Ectodermal cell (in vitro differentiated cells): ENCODE results near the gene UBE2J2. TPM values are rescaled to one million over a fixed set of nuclear protein-coding genes. Genes with fewer than 3 reads are reported as not detected.

Experiments
- H3K27ac ChIP-seq: 2 replicates; pipeline ENCODE4 v1.7.0; 2013; ENCODE audit warnings: mild to moderate bottlenecking, low read depth, low read length; ENCODE audit not compliant: insufficient read depth, poor library complexity, severe bottlenecking
- H3K27me3 ChIP-seq: 2 replicates; pipeline ENCODE4 v1.7.0; 2013; ENCODE audit warnings: mild to moderate bottlenecking, low read length; ENCODE audit not compliant: insufficient read depth, control insufficient read depth, poor library complexity, severe bottlenecking
- H3K36me3 ChIP-seq: one replicate; pipeline ENCODE4 v1.7.0; 2013; ENCODE audit warnings: low read length; ENCODE audit not compliant: control insufficient read depth, insufficient read depth
- H3K4me1 ChIP-seq: one replicate; pipeline ENCODE4 v1.7.0; 2013; ENCODE audit warnings: low read length; ENCODE audit not compliant: control insufficient read depth, insufficient read depth
- H3K4me3 ChIP-seq: 2 replicates; pipeline ENCODE4 v1.7.0; 2013; ENCODE audit warnings: low read depth, low read length, control low read depth; ENCODE audit not compliant: insufficient read depth
- H3K9me3 ChIP-seq: 2 replicates; pipeline ENCODE4 v1.7.0; 2013; ENCODE audit warnings: mild to moderate bottlenecking, low read length, moderate library complexity; ENCODE audit not compliant: control insufficient read depth
- WGBS, 2 experiments: methylation state at CpG; one replicate each; pipeline ENCODE4 v1.1.7; 2013; ENCODE audit warnings: missing lambda C conversion rate in 2 of 2; 5-methylcytosine and 5-hydroxymethylcytosine counted together
- polyA plus RNA-seq, 4 experiments: library from polyadenylated mRNA; stranded (reverse); fragments of 50-300 nt; gene quantifications; one replicate each; pipeline ENCODE4 v1.2.3, GENCODE V29; 2013

The UBE2J2 gene
- 64.8 TPM for polyA plus RNA-seq (2013, experiment 1 of 4)
- 58.6 TPM for polyA plus RNA-seq (2013, experiment 2 of 4)
- 62.7 TPM for polyA plus RNA-seq (2013, experiment 3 of 4)
- polyA plus RNA-seq (2013, experiment 4 of 4) = 60.6 TPM

DNA sequence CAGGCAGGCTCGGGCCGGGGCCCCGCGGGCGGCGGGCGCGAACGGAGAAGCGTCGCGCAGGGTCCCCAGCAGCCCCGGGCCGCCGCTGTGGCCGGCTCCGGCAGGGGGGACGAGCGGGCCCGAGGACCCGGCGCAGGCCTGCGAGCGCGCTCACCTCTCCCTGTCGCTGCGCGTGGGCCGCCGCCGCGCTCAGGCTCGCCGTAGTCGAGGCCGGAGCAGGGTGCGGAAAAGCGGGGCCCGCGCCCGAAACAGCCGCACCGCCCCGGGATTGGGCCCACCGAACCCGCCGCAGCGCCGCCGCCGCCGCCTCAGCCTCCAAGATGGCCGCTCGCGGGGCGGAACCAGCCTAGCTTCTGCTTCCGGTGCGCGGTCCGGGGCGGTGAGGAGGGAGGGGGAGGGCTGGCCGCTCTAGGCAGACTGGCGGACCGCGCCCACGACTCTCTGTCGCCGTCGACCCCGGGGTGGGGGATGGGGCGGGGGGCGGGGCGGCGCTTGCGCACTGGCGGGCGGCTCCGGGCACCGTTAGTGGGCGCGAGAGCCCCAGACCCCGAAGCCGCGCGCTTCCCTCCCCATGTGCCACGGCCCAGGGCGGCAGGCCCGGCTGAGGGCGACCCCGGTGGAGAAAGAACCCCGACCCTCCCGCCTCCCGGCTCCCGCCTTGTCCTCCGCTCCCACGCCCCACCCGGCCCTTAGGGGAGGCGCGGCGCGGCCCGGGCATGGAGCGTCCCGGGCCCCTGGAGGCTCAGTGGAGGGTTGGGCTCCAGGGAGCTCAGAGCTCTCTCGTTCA lies at the start of gene UBE2J2:
UBE2J2 (minus strand) TSS at position 343 of the 787 bp plus-strand sequence. CDS start 5,862 bp downstream, outside the sequence.
- 0 to 1% methylated on average over 105 of the region's 105 CpGs for WGBS, 2 experiments
- Histone ChIP-seq H3K4me3 (peak within 1 kb of the TSS; percentile 97), H3K27me3 (no peaks in the 10 kb centered on the region), H3K27ac (no peak within 1 kb of the TSS), H3K9me3 (no peaks in the 10 kb centered on the region), H3K4me1 (peaks cover 22% of the 10 kb centered on the region), H3K36me3 (no peaks in the 10 kb centered on the region)

DNA sequence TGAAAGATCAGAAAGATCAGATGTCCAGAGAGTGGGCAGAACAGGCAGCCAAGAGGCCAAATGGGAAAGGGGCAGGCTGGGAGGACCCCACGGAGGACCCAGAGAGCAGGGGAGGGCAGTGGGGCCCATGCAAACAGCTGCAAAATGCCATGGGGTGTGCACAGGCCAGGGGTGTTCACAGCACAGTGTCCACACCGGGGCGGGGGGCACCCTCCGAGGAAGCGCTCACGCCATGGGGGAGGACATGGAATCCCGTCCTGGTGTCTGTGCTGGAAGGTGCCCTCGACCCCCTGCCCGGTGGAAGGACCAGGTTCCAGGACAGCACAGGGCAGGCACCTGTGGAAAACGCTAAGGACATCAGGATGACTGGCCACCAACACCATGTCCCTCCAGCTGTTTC lies 49.3 kb upstream of the UBE2J2 start:
- H3K4me3 ChIP-seq = no peak overlapping the region
- 94 to 97% methylated on average over 10 of the region's 10 CpGs for WGBS, 2 experiments

DNA sequence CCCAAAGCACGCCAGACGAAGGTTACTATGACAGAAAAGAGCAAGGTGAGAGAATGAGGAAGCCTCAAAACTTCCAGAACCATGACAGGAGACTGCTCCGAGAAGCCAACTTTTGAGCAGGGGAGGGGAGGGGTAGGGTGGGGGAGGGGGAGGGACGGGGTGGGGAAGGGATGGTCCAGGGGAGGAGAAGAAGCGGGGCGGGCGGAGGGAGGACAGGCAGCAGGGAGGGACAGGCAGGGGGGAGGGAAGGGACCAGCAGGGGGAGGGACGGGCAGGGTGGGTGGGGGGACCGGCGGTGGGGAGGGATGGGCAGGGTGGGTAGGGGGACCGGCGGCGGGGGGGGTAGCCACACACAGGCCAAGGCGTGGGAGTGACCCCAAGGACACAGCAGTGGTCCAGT lies 48.8 kb upstream of the UBE2J2 start:
- no peak overlapping the region for H3K4me3 ChIP-seq
- H3K27me3 ChIP-seq = no peaks in the 10 kb centered on the region
- peaks cover 17% of the 10 kb centered on the region for H3K36me3 ChIP-seq
- WGBS, 2 experiments = 94 to 95% methylated on average over 8 of the region's 14 CpGs
- no peak overlapping the region for H3K27ac ChIP-seq
- H3K9me3 ChIP-seq = no peaks in the 10 kb centered on the region
- peaks cover 4% of the 10 kb centered on the region for H3K4me1 ChIP-seq

More for the DNA sequence above, 49.3 kb upstream of the UBE2J2 start:
- H3K27me3 ChIP-seq = no peaks in the 10 kb centered on the region
- peaks cover 17% of the 10 kb centered on the region for H3K36me3 ChIP-seq
- H3K27ac ChIP-seq = no peak overlapping the region
- H3K4me1 ChIP-seq = peaks cover 4% of the 10 kb centered on the region
- no peaks in the 10 kb centered on the region for H3K9me3 ChIP-seq

DNA sequence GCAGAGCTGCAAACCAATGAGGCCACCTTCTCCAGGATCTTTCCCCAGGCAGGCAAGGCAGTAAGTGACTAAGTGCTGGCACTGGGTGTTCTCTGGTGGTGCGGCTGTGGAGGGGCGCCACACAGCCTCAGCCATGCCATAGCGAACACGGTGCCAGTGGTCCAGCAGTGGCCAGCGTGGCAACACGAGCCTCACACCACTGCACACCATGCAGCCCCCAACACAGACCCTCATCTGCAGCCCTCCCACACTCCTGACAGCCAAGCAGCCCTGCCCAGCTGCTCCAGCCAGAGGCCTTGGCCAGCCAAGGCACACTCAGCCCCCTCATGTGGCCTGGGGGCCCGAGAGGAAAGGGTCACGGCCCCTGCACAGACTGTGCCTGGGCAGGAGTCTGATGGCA lies 47.8 kb upstream of the UBE2J2 start:
- H3K27me3 ChIP-seq = no peaks in the 10 kb centered on the region
- no peak overlapping the region for H3K4me3 ChIP-seq
- peaks cover 4% of the 10 kb centered on the region for H3K4me1 ChIP-seq
- 94 to 95% methylated on average over 8 of the region's 8 CpGs for WGBS, 2 experiments
- peaks cover 17% of the 10 kb centered on the region for H3K36me3 ChIP-seq
- H3K27ac ChIP-seq = no peak overlapping the region
- H3K9me3 ChIP-seq = no peaks in the 10 kb centered on the region

DNA sequence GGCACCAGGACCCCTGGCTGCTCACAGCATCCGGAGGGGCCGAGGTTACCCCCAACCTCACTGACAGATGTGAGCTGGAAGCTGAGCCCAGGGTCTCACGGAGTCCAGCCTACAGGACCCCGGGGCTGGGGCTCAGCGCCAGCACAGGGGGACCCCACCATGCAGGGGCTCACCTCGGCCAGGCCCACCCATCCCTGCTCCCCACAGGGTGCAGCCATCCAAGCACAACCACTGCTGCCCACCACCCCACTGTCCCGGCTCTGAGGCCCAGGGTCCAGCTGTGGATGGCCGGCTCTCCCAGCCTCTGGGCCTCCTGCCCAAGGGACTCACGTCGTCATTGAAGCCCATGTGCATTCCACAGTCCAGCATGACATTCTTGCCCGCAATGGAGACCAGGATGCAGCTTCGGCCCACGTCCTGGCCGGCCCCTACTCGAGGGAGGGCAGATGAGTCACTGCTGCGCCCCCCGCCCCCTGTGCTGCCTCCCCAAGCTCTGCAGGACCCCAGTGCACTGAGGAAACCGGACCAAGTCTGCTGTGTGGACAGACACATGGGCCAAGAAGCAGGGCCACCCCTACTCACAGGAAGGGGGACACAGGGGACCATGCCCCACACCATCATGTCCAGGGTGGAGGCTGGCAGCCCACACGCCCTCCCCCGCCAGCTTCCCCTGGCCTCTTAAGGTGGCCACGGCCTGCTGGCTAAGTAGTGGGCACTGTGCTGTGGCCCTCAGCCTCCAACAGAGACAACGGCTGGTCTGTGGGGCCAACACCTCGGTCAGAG lies 47.2 kb upstream of the UBE2J2 start:
- Histone ChIP-seq H3K36me3 (peaks cover 17% of the 10 kb centered on the region), H3K9me3 (no peaks in the 10 kb centered on the region), H3K27me3 (no peaks in the 10 kb centered on the region), H3K4me3 (no peak overlapping the region), H3K27ac (no peak overlapping the region), H3K4me1 (peaks cover 9% of the 10 kb centered on the region)
- WGBS, 2 experiments = 94 to 95% methylated on average over 23 of the region's 23 CpGs

DNA sequence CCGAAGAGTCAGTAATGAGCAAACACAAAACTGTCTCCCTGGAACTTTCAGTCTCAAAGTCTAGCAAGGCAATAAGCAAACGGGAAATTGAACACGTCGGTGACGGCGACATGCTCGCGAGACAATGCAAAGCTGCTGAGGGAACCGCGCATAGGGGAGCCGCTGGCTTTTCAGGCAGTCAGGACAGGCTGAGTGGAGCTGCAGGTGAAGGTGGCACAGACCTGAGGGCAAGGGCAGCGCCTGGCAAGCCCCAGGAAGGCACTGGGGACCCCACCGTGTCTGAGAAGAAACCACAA lies 45.9 kb upstream of the UBE2J2 start:
- WGBS, 2 experiments = 96% methylated on average over 13 of the region's 13 CpGs
- Histone ChIP-seq H3K4me3 (no peak overlapping the region), H3K36me3 (peaks cover 17% of the 10 kb centered on the region), H3K27ac (no peak overlapping the region), H3K9me3 (no peaks in the 10 kb centered on the region), H3K27me3 (no peaks in the 10 kb centered on the region), H3K4me1 (peaks cover 6% of the 10 kb centered on the region)

DNA sequence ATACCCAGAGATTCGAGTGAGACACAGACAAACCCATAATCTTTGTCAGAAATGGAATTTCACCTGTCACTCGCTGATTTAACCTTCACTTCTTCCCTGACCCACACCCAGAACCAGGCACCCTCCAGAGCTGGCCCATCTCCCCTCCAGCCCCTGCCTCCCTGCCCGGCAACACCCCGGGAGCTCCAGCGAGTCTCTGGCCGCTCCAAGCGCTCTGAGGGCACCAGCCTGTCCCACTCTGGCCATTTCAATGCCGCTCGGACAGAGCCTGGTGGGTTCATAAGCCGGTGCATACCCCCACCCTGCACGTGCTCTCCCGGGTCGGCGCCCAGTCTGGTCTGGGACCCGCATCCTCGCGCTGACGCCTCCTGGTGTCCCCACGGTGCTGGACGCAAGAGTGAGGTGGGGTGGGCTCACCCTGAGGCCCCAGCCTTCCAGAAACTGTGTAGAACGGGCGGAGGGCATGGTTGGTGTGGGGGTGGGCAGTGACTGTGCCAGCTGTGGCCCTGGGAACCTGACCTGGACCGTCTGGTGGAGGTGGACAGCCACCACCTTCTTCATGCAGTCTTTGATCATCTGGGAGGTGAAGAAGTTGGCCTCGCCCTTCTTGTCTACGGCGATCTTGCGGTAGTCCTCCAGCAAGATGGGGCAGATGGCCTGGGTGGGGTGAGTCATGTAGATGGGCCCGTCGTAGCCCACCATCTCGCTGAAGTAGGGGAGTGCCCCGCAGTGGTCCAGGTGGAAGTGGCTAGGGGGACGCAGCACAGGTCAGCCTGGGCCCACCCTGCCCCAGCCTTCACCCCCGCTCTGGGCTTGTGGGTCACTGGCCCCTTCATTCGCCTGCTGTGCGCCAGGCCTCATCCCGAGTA lies 45.4 kb upstream of the UBE2J2 start:
- WGBS, 2 experiments = 93% methylated on average over 36 of the region's 36 CpGs
- no peaks in the 10 kb centered on the region for H3K27me3 ChIP-seq
- H3K36me3 ChIP-seq = peaks cover 17% of the 10 kb centered on the region
- H3K4me1 ChIP-seq = peaks cover 6% of the 10 kb centered on the region
- no peak overlapping the region for H3K27ac ChIP-seq
- H3K4me3 ChIP-seq = no peak overlapping the region
- no peaks in the 10 kb centered on the region for H3K9me3 ChIP-seq

DNA sequence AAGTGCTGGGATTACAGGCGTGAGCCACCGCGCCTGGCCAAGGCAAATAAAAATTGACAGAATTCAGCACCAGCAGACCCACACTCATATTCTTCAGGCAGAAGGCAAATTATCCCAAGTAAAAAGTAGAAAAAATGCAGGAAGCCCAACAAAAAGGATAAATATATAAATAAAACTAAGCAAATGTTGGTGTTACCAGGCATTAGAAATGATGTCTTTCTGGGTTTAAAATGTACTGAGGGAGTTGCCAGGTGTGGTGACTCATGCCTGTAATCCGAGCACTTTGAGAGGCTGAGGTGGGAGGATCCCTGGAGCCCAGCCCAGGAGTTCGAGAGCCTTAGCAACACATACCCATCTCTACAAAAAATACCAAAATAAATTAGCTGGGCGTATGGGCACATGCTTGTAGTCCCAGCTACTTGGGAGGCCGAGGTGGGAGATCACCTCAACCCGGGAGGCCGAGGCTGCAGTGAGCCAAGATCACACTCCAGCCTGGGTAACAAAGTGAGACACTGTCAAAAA lies 44.5 kb upstream of the UBE2J2 start:
- H3K27me3 ChIP-seq = no peaks in the 10 kb centered on the region
- 94 to 95% methylated on average over 9 of the region's 9 CpGs for WGBS, 2 experiments
- no peak overlapping the region for H3K27ac ChIP-seq
- peaks cover 20% of the 10 kb centered on the region for H3K36me3 ChIP-seq
- H3K9me3 ChIP-seq = no peaks in the 10 kb centered on the region
- peaks cover 6% of the 10 kb centered on the region for H3K4me1 ChIP-seq
- H3K4me3 ChIP-seq = no peak overlapping the region

DNA sequence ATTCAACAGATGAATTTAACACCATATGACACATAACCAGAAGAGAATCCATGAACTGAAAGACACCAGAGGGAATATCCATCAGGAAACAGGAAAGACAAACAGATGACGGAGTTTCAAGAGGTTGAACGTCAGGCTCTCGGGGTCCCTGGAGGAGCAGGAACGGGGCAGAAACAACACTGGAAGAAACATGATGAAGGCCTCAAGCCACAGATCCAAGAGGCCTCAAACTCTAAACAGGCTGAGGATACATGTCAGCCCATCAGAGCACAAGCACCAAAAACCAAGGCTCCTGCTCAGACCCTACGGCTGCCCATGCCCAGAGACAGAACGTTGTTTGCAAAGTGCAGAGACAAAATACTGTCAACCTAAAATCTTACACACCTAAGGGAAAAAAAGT lies 43.8 kb upstream of the UBE2J2 start:
- 95% methylated on average over 6 of the region's 6 CpGs for WGBS, 2 experiments
- Histone ChIP-seq H3K27me3 (no peaks in the 10 kb centered on the region), H3K36me3 (peaks cover 25% of the 10 kb centered on the region), H3K4me1 (peaks cover 6% of the 10 kb centered on the region), H3K4me3 (no peak overlapping the region), H3K9me3 (no peaks in the 10 kb centered on the region), H3K27ac (no peak overlapping the region)
